Prostate gland (tissue), 2 donors: ENCODE data around the gene PGC.
A peak's percentile ranks its signal among the peaks of the same experiment; 100 is the strongest.

Source experiments
- CTCF ChIP-seq, 4 experiments: fragments of 200-600 bp in 2 of 4; fragments of 450-650 bp in 2 of 4; sonication (generic) in 2 of 4; IDR thresholded peaks; 1 replicate in 3 of 4; 2 replicates in 1 of 4; pipeline ENCODE4 v1.5.1; 2016 to 2019; ENCODE audit warnings: antibody characterized with exemption in 4 of 4, mild to moderate bottlenecking in 2 of 4, moderate library complexity in 2 of 4
- POLR2AphosphoS5 ChIP-seq: sonication (generic); formaldehyde crosslinking; IDR thresholded peaks from one replicate; pipeline ENCODE4 v1.6.1; 2017; ENCODE audit warnings: antibody characterized with exemption

GRCh38 chr6:41713159-41713649 is 34.0 kb downstream of the PGC start:
- no peak for TF ChIP-seq CTCF (IDR thresholded peaks at IDR 0.05)
- peak; percentile 61 for TF ChIP-seq POLR2AphosphoS5
